ENCODE data around the gene PPIL1.
A peak's percentile ranks its signal among the peaks of the same experiment; 100 is the strongest.

Gene PPIL1

GRCh38 chr6:36855750-36856149 is 18.9 kb downstream of the PPIL1 start:
- DNase-seq (ENCODE audit: low spot score) = no peak

- peak; percentile 69 for DNase-seq (ENCODE audit: low spot score)
Observed at GRCh38 chr6:36853325-36853724, 21.3 kb downstream of the PPIL1 start.

DNA sequence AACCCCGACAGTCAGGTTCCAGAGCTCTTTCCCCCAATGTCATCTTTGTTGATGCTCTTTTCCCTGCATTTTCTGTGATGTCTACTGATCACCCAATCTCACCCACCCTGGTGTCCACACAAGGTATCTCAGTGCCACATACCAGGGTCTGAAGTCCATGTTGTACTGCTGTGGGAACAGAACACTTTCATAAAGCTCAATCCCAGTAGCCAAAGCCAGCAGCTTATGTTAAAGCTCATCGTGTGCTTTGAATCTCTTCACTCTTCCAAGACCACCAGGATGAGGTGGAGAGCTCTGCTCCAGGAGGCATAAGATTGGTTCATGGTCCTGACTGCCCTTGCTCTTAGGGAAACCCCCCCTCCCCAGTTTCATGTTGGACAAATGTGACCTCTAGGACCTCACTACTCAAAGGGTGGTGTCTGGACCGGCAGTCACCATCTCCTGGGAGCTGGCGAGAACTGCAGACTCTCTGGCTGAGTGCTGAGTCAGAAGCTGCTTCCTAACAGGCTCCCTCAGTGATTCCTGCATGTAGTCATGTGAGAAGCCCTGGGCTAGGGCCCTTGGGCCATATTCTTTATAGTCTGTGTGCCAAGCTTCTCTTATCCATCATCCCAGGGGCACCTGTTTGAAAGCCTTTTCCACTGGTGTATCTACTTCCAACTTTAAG is 22.0 kb downstream of the PPIL1 start:
- DNase-seq (ENCODE audit: low spot score) = peak; percentile 56

- DNase-seq (ENCODE audit: low spot score) = no peak
Observed at GRCh38 chr6:36851626-36852025, 23.0 kb downstream of the PPIL1 start.

- peak; percentile 68 for DNase-seq (ENCODE audit: low spot score)
Observed at GRCh38 chr6:36851149-36851614, 23.4 kb downstream of the PPIL1 start.

DNA sequence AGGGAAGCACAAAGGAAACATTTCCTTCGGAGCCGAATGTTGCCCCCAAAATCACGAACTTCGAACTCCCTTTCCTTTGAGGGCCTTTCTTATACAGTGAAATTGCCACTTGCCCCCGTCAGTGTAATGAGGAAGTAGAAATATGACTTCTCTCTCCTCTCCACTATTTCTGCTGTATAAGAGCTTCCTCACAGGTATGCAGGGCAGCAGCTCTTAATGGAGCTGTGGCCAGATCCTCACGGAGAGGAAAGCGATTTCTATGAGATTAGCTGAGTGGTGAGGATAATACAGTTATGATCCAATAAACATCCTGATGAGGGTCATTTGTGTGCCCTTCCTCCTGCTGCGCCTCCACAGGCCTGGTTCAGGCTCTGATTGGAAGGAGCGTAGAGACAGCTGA is 24.6 kb downstream of the PPIL1 start:
- DNase-seq (ENCODE audit: low spot score) = no peak

GRCh38 chr6:36848658-36849441 is 25.8 kb downstream of the PPIL1 start:
- DNase-seq (ENCODE audit: low spot score) = no peak

- no peak for DNase-seq (ENCODE audit: low spot score)
Observed at GRCh38 chr6:36847991-36848390, 26.6 kb downstream of the PPIL1 start.

- no peak for DNase-seq (ENCODE audit: low spot score)
Observed at GRCh38 chr6:36847152-36847551, 27.5 kb downstream of the PPIL1 start.

- DNase-seq (ENCODE audit: low spot score) = no peak
Observed at GRCh38 chr6:36845233-36845632, 29.4 kb downstream of the PPIL1 start.

GRCh38 chr6:36844232-36845170 is 30.1 kb downstream of the PPIL1 start:
- no peak for DNase-seq (ENCODE audit: low spot score)

DNA sequence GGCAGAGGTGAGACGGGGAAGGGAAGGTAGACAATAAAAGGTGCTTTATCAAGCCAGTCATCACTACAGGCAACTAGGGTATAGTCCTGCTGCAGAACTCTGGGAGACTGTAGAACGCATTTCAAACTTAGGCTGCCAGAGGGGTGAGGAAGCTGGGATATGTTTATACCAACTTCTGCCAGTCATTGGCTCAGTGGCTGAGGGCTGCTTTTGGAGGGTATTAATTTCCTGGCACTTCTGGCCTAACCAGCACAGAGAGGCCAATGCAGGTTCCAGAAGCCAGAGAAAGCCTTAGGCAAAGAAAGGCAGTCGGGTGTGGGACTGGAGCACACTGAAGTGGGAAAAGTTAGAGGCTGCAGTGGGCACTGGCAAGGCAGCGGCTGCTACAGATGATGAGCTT is 31.4 kb downstream of the PPIL1 start:
- no peak for DNase-seq (ENCODE audit: low spot score)

GRCh38 chr6:36841756-36842155 is 32.8 kb downstream of the PPIL1 start:
- DNase-seq (ENCODE audit: low spot score) = no peak

- no peak for DNase-seq (ENCODE audit: low spot score)
Observed at GRCh38 chr6:36840432-36841403, 33.9 kb downstream of the PPIL1 start.

DNA sequence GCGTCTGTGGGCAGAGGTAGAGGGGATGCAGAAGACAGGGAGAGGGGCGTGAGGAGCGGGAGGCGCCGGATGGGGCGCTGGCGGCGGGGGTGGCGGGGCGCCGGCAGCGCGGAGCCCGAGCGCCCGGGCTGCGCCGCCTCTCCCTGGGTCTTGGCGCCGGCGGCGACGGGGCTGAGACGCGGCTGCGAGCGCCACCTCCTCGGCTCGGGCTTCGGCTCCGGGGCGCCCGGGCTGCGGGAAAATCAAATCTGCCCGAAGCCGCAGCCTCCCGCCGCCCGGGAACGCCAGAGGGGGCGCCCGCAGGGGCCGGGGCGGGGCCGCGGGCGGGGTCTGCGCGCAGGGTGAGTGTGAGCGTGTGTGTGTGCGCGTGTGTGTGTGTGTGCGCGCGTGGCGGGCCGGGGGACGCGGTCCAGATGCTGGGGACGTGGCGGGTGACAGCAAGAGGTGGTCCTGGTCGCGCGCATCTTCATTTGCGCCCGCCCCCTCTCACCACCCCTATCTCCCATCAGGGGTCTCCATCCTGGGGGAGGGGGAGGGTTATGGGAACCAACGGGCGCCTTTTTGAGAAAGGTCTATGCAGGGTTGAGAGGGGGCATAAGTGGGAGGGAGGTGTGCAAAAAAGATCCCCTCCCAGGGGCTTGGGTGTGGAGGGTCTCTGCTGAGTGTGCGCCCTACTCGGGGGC is 34.7 kb downstream of the PPIL1 start:
- DNase-seq (ENCODE audit: low spot score) = no peak

DNA sequence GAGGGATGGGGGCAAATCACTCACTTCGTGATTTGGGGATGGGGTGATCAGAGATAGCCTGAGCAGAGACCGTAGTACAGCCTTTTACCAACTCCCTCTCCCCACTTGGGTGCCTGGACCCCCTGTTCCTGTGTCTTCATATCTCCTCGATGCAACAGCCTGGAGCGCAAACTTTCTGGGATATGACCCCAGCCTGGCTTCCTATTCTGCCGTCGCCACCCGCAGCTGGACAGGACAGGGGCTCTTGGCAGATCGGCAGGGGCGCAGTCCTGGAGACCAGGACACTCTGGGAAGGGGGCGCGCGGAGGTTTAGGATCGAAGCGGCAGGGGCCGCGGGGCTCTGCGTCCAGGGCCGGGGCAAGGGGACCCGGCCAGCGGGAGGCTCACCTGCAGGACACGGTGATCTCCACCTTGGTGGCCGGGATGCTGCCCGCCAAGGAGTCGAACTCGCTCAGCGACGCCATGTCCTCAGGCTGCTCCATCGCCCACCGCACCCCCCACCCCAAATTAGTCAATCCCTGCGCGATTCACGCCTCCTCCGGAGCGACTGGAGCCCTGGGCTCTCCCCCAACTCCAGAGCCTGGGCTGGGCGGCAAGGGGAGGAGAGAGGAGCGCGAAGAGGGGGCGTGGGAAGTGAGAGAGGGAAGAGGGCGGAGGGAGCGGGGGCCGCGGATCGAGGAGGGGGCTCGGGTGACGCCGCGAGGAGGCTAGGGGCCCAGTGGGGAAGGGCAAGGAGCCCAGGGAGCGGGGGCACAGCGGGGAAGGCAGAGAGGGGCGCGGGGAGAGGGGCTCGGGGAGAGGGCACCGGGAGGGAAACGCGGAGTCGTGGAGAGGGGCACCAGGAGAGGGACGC is 35.5 kb downstream of the PPIL1 start, which contains the start of gene CPNE5:
TSS of gene CPNE5 (minus strand) at position 549 of the 853 bp plus-strand sequence. CDS start at position 482, 67 bp downstream.
- DNase-seq (ENCODE audit: low spot score) = no peak

GRCh38 chr6:36837686-36838085 is 36.9 kb downstream of the PPIL1 start:
- no peak for DNase-seq (ENCODE audit: low spot score)

DNA sequence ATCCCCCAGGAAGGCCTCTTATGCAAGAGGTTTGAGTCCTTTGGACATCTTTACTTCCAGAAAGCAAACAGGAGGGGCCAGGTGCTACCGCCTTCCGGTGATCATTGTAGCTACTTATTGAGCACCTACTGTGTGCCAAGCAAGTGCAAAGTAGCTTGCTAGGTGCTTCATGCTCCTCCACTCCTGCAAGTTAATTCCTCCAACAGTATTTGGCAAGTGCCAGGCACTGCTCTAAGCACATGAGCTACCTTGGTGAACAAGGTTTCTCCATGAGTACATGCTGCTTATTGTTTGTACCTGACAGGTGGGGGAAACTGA is 37.6 kb downstream of the PPIL1 start:
- DNase-seq (ENCODE audit: low spot score) = no peak

DNA sequence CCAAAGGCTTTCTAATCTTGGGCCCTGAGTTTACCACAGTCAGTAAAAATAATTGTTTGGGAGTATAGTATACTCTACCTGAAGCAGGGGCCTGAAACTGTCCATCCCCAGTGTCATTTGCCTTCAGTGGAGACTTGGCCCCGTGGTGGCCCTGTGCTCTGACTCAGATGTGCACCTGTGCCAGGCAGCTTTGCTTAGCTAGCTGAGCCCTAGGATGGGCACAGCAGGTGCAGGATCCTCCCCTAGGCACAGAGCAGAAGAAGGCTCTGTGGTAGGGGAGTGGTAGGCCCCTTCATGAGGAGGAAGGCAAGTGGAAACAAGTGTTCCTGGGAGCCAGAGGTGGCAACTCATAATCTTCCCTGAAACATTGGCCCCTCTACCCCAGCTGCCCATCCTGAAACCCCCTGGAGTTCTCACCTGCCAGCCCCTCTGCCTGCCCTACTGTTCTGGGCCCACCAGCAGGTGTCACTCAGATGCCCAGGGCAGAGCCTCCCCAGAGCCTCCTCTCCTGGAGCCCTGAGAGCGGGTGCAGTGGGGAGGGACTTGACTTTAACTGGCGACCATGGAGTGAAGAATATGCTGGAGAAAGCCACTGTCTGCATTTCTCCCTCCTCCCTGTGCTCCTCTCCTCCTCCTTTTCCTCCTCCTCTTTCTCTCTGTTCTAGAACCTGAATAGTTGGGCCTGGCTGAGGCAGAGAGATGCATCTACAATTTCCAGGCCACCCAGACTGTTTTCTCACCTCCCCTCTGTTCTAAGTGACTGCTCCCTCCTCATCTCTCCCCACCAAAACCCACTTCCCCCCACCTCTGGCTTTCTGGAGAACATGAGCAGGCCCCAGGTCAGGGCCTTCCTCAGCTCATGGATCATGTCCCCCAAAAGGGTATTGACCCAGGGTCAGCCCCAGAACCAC is 38.2 kb downstream of the PPIL1 start:
- DNase-seq (ENCODE audit: low spot score) = no peak

Data from RKO (cell line).